PC-9 (cell line): ENCODE data around the gene NPHP4. TPM values are rescaled to one million over a fixed set of nuclear protein-coding genes. Genes with fewer than 3 reads are reported as not detected.

Experiments
- BruUV-seq: library from RNA; stranded (reverse); fragments of 400-500 nt; replicated peaks from 2 replicates; lab custom pipeline; 2021; lab: Mats Ljungman, UMichigan
- CTCF ChIA-PET: fragments of 300-600 bp; sonication (Branson Sonifier 250); formaldehyde crosslinking; loops from one replicate; lab custom pipeline; 2022; ENCODE audit warnings: antibody characterized with exemption; lab: Charles Lee
- POLR2A ChIA-PET: fragments of 300-600 bp; sonication (Branson Sonifier 250); formaldehyde crosslinking; loops from one replicate; lab custom pipeline; 2022; ENCODE audit warnings: antibody characterized with exemption; ENCODE audit not compliant: unreplicated experiment; lab: Charles Lee
- DNase-seq, 2 experiments: peaks; one replicate each; pipeline versions ENCODE4 v3.0.0 to v3.0.0-alpha.2; 2015 to 2022; ENCODE audit warnings: mixed read lengths in 1 of 2
- H2AFZ ChIP-seq: fragments of 200-600 bp; sonication (generic); 2 replicates; pipeline ENCODE4 v1.8.1; 2017; ENCODE audit warnings: antibody characterized with exemption
- H3F3A ChIP-seq: fragments of 200-600 bp; sonication (generic); 2 replicates; pipeline ENCODE4 v1.8.1; 2017; ENCODE audit warnings: antibody characterized with exemption, mild to moderate bottlenecking, low read depth; ENCODE audit not compliant: insufficient read depth
- H3K27ac ChIP-seq: fragments of 200-600 bp; sonication (generic); 2 replicates; pipeline ENCODE4 v1.6.1; 2016; ENCODE audit warnings: mixed run types
- H3K27me3 ChIP-seq: fragments of 200-600 bp; sonication (generic); 2 replicates; pipeline ENCODE4 v1.6.1; 2016; ENCODE audit warnings: low read depth, mixed run types; ENCODE audit not compliant: insufficient read depth
- H3K36me3 ChIP-seq: fragments of 200-600 bp; sonication (generic); 2 replicates; pipeline ENCODE4 v1.6.1; 2016; ENCODE audit warnings: low read depth, mixed run types
- H3K4me1 ChIP-seq: fragments of 200-600 bp; sonication (generic); replicated peaks from 2 replicates; pipeline ENCODE4 v1.6.1; 2016; ENCODE audit warnings: mixed run types; ENCODE audit not compliant: insufficient read depth
- H3K4me2 ChIP-seq: fragments of 200-600 bp; sonication (generic); 2 replicates; pipeline ENCODE4 v1.6.1; 2017; ENCODE audit warnings: mixed run types
- H3K4me3 ChIP-seq: fragments of 200-600 bp; sonication (generic); 2 replicates; pipeline ENCODE4 v1.6.1; 2016; ENCODE audit warnings: mixed run types
- H3K79me2 ChIP-seq: fragments of 200-600 bp; sonication (generic); 2 replicates; pipeline ENCODE4 v1.6.1; 2017; ENCODE audit warnings: low read depth, mixed run types
- H3K9me2 ChIP-seq: fragments of 200-600 bp; sonication (generic); 2 replicates; pipeline ENCODE4 v1.8.1; 2017; ENCODE audit warnings: mild to moderate bottlenecking; ENCODE audit not compliant: insufficient read depth
- H3K9me3 ChIP-seq: fragments of 200-600 bp; sonication (generic); 2 replicates; pipeline ENCODE4 v1.8.1; 2016; ENCODE audit warnings: low read depth; ENCODE audit not compliant: insufficient read depth
- H4K20me1 ChIP-seq: fragments of 200-600 bp; sonication (generic); 2 replicates; pipeline ENCODE4 v1.8.1; 2017; ENCODE audit not compliant: insufficient read depth
- CTCF ChIP-seq: fragments of 200-600 bp; sonication (generic); conservative IDR thresholded peaks from 2 replicates; pipeline ENCODE4 v1.6.1; 2017; ENCODE audit warnings: mixed run types, antibody characterized with exemption, mild to moderate bottlenecking, moderate library complexity
- EZH2 ChIP-seq: fragments of 200-600 bp; sonication (generic); IDR thresholded peaks from 2 replicates; pipeline ENCODE4 v1.8.0; 2017; ENCODE audit warnings: antibody characterized with exemption, low read depth
- intact Hi-C: fragments of 100-400 bp; cut with micrococcal nuclease; formaldehyde crosslinking; loops from one replicate; pipeline ENCODE4 v1.10.0; 2022; ENCODE audit not compliant: unreplicated experiment
- total RNA-seq: library from RNA; stranded (reverse); gene quantifications from 2 replicates; pipeline ENCODE4 v1.2.3, GENCODE V29; 2021

NPHP4 gene
- total RNA-seq, 1 experiment from 2014 or later = 17.9 TPM

DNA sequence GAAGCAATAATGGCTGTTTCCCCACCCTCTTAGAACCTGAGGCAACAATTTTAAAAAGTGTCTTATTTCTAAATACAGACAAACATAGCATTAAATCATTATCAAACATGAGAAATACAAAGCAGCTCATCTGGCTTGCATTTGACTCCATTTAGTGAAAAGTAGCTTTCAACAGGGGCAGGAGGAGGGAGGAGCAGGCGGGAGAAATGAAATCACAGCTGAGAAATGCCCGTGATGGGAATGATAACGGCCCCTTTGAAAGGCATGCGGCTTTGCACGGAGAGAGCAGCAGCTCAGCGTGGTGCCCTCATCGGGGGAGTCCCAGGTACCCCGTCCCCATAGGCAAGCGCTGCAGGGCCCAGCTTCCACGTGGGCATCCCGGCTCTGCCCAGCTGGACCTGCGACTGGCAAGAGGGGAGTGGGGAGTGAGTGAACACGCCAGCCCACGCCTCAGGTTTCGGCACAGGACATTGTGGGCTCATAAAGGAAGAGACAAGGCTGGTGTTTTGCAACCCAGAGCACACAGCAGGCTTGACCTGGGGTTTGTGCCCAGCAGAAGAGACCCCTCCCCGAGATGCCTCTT is 134.6 kb downstream of the NPHP4 start:
- no peaks in the 10 kb centered on the region for H3K9me2 ChIP-seq
- no peak overlapping the region for H3K4me3 ChIP-seq
- no TSS peak for BruUV-seq
- no peak for TF ChIP-seq CTCF
- no peak for TF ChIP-seq EZH2
- no peaks in the 10 kb centered on the region for H3K36me3 ChIP-seq
- ChIA-PET POLR2A (no interaction called here), CTCF (no interaction called here)
- H3K9me3 ChIP-seq = no peaks in the 10 kb centered on the region
- no peak for DNase-seq
- H4K20me1 ChIP-seq = no peaks in the 10 kb centered on the region
- H2AFZ ChIP-seq = no peak overlapping the region
- no peaks in the 10 kb centered on the region for H3K79me2 ChIP-seq
- intact Hi-C loops = no loop called here
- no peak overlapping the region for H3K27ac ChIP-seq
- no peaks in the 10 kb centered on the region for H3F3A ChIP-seq
- no peaks in the 10 kb centered on the region for H3K4me1 ChIP-seq
- H3K4me2 ChIP-seq = no peak overlapping the region
- no peaks in the 10 kb centered on the region for H3K27me3 ChIP-seq

DNA sequence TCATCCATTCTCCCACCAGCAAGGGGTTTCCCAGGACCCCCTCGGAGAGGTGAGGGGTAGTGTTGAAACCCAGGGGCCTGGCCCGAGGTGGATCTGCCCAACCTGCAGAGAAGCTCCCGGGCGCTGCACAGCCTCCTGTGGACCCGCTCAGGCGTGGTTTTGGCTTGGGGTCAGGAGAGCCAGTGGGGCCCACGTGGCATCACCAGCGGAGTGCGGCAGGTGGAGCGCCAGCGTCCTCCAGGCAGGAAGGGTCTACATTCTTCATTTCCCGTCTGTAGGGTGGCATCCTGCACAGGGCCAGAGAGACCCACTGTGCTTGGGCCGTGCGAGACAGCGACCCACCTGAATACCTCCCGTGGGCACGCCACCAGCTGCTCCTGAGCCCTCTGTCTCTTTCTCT is 135.2 kb downstream of the NPHP4 start:
- Histone ChIP-seq H3K27ac (no peak overlapping the region), H3K36me3 (no peaks in the 10 kb centered on the region), H3K79me2 (no peaks in the 10 kb centered on the region), H4K20me1 (no peaks in the 10 kb centered on the region), H3K4me1 (no peaks in the 10 kb centered on the region), H3K4me2 (no peak overlapping the region), H3F3A (no peaks in the 10 kb centered on the region), H2AFZ (no peak overlapping the region), H3K9me3 (no peaks in the 10 kb centered on the region), H3K4me3 (no peak overlapping the region), H3K27me3 (peaks cover 6% of the 10 kb centered on the region; the same call in 1 of the 2 replicates), H3K9me2 (no peaks in the 10 kb centered on the region)
- intact Hi-C loops = no loop called here
- TF ChIP-seq EZH2 (no peak), CTCF (no peak)
- ChIA-PET POLR2A (no interaction called here), CTCF (no interaction called here)
- DNase-seq = no peak
- no TSS peak for BruUV-seq

GRCh38 chr1:5856246-5856815 is 135.9 kb downstream of the NPHP4 start:
- H3F3A ChIP-seq = no peaks in the 10 kb centered on the region
- CTCF ChIA-PET = no interaction called here
- no peaks in the 10 kb centered on the region for H4K20me1 ChIP-seq
- H3K9me2 ChIP-seq = no peaks in the 10 kb centered on the region
- intact Hi-C loops = no loop called here
- no peak overlapping the region for H3K4me2 ChIP-seq
- no peak overlapping the region for H3K4me3 ChIP-seq
- POLR2A ChIA-PET = no interaction called here
- H3K36me3 ChIP-seq = no peaks in the 10 kb centered on the region
- BruUV-seq = no TSS peak
- no peak overlapping the region for H3K27ac ChIP-seq
- H3K9me3 ChIP-seq = no peaks in the 10 kb centered on the region
- H3K79me2 ChIP-seq = no peaks in the 10 kb centered on the region
- H3K4me1 ChIP-seq = no peaks in the 10 kb centered on the region
- no peak for TF ChIP-seq EZH2
- TF ChIP-seq CTCF = no peak
- DNase-seq = no peak
- no peak overlapping the region for H2AFZ ChIP-seq
- H3K27me3 ChIP-seq = peaks cover 13% of the 10 kb centered on the region
